Spleen (tissue), 7 donors: ENCODE results near the gene PACS2.

Experiments used
- CTCF ChIP-seq, 11 experiments: fragments of 200-600 bp in 7 of 11; fragments of 450-650 bp in 4 of 11; sonication (generic) in 4 of 11; IDR thresholded peaks in 8 of 11; conservative IDR thresholded peaks in 3 of 11; 1 replicate in 7 of 11; 2 replicates in 4 of 11; pipeline versions ENCODE4 v1.4.0 to v1.8.0; 2016 to 2021; ENCODE audit warnings: antibody characterized with exemption in 11 of 11, inconsistent platforms in 4 of 11, mild to moderate bottlenecking in 1 of 11
- POLR2AphosphoS5 ChIP-seq, 3 donors: sonication (generic); formaldehyde crosslinking; IDR thresholded peaks; one replicate each; pipeline ENCODE4 v1.5.1; 2017; ENCODE audit warnings: antibody characterized with exemption in 3 of 3
- donor health status: DM: no; HTN: no; CAD: no; lungs with moderate emphysema.
- donor health status: DM: no; HTN: no; CAD: no.
- donor health status: DM: no; HTN: no; CAD: no.

DNA sequence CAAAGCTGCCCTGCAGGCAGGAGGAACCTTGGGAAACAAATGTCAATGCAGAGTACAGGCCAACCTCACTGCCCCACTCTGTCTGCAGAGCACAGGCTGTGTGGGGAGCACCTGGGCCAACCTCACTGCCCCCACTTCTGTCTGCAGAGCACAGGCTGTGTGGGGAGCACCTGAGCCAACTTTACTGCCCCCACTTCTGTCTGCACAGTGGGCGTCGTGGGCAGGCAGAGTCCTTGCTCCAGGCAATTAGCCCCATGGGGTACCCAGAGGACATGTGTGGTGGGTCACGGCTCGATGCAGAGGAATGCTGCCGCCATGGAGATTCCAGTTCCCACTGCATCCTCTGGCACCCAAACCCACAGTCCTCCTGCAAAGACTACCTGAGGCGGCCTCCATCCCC, 39.9 kb upstream of the PACS2 start:
- TF ChIP-seq CTCF (IDR thresholded peaks at IDR 0.05 in 8 of 11, conservative IDR thresholded peaks at IDR 0.05 in 3 of 11) (no peak), POLR2AphosphoS5 (IDR thresholded peaks at IDR 0.05) (no peak)
